DLD1 (cell line): ENCODE data around the gene COPB2.
"Not testable (repeated sequence)": the region's sequence is repeated elsewhere in the genome, so short reads cannot be mapped to it uniquely, and the experiment has no call there.

Source experiments
- in situ Hi-C: cut with HindIII; loops from 2 replicates; pipeline ENCODE4 v1.10.0; 2017; ENCODE audit warnings: low sequenced_read_pairs

The COPB2 gene

DNA sequence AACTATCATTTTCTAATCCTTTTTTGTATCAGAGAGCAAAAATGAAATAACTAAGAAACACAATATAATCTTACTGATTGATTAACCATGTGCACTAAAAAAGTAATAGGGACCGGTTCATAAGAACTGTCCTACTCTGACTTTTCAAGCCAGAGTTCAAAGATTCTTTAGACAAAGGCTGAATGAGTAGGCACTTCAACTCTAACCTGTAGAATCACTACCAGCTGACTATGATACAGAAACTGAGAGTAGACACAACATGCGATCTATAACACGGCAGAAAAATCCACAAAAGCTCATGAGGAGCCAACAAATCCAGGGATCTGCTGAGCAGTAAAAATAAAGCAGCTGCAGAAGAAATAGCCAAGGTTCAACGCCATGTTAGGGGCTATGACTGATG lies 8.9 kb downstream of the COPB2 start:
- in situ Hi-C loops: no loop called here

DNA sequence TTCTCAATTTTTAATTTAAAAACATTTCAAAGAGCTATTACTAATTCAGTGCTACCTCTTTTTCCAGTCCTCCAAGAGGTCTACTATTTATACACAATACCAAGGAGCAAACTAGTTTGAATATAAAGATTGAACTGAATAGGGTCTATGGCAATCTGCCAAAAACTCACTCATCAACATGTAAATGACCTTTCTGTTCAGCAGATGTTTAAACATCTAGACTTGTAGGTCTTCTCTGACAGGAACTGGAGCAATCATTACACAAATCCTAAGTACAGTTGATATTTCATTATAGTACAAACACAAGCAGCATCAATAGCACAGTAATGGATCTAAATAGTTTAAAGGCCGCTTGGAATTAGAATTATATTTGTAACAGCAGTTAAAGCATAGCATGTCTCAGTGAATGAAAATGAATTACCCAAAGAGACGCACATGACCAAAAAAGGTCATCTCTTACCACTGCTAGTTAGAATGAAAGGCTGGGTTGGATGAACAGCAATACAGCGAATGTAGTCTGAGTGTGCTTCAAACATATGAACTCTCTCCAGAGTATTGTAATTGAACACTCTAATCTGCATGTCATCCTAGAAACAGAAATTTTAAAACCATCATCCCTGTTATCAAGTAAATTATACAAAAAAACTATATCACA lies 10.7 kb downstream of the COPB2 start:
- in situ Hi-C loops: no loop called here

DNA sequence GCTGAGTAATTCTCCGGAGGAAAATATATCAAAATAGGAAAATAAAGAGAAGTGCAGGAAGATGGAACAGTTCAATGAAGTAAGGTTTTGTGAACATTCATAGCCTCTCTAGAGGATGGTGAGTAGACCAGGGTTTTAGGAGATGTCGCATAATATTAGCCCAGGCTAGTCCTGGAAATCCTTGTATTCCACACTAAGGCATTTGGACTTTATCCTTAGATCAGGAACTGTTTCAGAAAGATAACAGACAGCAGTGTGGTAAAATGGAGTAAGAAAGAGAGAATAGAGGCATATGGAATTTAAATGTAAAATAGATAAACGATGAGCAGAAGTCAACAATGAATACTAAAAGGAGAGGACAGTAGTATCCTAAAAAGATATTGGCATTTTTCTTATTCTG lies 12.1 kb downstream of the COPB2 start:
- in situ Hi-C loops: no loop called here

DNA sequence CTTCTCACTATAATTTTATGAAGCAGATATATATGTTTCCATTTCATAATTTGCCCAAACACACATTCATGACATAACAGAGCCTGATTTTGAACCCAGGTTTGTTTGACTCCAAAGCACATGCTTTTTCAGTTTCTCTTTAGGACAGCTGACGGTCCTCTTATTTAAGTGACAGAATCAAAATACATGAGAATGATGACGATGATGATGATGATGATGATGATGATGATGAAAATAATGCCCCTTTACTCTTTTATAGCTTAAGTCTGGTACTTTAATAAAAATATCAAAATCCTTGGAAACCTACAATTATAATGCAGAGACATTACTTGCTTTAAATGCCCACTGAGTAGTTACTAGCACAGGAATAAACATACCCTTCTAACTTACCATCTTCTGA lies 15.3 kb downstream of the COPB2 start:
- in situ Hi-C loops: no loop called here

DNA sequence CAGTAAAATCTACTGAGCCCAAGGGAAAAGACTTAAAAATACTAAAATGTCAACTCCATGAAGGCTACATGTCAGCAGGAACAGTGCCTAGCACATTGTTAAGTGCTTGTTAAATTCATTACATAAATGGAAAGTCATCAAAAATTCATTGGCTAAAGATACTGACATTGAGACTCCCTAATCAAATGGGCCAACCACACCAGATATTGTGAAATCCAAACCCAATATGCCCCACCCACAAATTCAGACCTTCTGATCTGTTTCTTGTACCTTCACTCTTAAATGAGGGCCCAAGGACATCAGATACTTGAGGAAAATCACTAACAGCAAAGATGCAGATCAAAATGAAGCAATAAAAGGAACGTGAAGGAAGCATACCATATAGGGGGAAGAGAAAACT lies 24.9 kb downstream of the COPB2 start:
- in situ Hi-C loops: no loop called here

DNA sequence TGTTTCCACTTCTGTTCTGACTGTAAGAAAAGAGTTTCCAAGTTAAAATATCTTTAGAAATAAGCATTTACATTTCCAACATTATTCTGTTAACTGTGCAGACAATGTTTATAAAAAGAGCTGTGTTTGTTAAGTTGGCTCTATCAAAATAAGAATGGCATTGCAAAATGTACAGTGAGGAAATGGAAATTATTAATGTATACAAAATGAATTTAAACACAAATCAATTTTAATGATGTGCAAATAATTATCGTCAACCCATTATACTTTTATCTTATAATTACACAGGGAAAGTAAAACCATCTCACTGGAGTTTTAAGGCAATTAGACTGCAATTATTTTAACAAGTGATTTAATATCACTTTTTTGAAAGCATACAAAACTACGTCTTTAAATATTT lies 28.2 kb downstream of the COPB2 start:
- in situ Hi-C loops: no loop called here

DNA sequence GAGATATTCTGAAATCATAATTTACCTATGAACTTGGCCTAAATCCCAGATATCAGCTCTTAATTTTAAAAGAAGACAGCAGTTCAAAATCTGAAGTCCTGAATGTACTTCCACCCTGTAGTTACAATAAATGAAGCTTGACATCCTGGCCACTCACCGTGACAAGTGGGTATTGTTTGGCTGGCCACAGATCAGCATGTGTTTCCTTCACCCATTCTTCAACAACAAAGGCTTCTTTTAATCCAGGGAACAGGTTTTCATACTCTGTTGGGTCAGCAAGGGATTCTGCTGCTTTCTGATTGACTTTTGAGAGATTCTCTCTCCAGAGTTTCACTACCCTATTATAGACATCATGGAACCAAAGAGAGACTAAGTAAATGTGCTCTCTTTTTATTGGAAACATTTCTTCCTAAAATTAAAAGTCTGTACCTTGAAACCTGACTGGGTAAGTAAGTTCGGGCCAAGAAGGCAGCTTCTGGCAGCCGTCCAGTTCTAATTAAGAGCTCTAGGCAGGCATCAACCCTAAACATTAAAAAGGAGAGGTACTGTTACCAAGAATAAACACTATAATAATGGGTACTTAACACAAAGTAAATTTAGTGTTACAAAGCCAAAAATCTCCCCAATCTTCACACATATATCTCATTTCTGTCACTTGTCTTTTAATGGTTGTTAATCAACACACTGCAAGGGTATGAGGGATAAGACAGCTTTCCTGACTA lies 30.4 kb downstream of the COPB2 start:
- in situ Hi-C loops: no loop called here

DNA sequence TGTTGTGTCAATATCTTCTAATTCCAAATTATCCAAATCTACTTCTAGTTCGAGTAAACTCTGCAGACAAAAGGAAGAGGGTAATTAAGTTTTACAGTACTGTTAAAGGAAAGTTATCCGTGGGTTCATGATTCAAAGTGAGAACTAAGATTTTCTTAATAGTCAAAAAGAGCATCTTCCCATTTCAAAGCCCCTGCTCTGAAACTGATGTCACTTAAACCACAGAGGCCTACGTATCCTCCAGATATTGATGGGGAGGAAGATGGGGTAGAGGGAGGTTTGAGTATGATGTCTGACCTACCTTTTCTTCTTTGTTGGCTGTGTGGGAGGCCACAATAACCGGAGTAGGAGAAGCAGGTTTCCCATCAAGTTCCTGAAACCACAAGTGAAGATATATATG lies 31.5 kb downstream of the COPB2 start:
- in situ Hi-C loops: no loop called here

DNA sequence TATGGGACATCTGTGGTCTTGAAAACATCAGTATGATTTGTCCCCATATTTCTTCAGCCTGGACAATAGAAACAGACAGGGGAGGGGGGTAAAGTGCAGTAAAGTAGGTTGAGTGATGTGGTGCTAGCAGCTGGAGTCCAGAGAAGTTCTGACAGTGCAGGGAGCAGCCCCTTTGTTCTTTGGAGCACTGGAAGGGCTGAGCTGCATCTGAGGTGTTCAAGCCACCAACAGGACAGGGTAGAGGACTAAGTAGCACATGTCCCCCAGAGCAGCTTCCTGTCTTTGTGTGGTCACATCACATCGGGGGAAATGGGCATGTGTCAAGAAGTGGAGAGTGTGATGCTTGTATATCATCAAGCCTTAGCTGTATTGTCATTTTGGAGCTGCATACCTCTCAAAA lies 33.6 kb downstream of the COPB2 start:
- in situ Hi-C loops: no loop called here

DNA sequence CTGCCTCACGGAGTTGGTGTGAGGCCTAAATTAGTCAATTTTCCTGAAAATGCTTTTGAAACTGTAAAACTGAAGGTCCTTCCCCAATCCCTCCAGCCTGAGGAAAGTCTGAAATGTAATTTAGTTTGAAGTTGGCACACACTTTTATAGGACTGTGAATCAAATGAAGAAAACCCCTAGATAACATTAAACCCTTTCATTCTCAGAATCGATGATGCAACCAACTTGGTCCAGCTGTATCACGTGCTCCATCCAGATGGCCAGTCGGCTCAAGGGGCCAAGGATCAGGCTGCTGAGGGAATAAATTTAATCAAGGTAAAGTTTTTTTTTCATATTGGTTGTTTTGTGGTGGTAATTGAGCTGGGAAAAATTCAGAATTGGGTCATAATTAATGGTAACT lies 34.0 kb downstream of the COPB2 start:
- in situ Hi-C loops: no loop called here

DNA sequence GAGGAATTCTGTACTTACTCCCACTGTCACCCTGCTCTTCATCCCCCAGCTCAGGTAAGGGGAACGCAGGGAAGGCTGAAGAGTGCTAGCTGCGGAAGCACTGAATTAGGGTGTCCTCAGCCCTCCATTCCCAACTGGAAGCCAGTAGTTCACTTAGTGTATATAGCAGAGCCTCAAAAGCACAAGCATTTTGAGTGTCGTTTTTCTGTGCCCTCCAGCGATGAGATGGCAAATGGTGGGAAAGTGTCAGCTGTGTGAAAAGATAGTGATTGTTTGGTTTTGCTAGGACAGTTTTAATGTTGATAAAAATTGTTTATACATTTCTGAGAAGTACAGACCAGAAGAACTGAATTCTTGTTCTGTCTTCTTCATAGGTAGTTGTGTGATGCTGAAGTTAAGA lies 34.8 kb downstream of the COPB2 start:
- in situ Hi-C loops: no loop called here

DNA sequence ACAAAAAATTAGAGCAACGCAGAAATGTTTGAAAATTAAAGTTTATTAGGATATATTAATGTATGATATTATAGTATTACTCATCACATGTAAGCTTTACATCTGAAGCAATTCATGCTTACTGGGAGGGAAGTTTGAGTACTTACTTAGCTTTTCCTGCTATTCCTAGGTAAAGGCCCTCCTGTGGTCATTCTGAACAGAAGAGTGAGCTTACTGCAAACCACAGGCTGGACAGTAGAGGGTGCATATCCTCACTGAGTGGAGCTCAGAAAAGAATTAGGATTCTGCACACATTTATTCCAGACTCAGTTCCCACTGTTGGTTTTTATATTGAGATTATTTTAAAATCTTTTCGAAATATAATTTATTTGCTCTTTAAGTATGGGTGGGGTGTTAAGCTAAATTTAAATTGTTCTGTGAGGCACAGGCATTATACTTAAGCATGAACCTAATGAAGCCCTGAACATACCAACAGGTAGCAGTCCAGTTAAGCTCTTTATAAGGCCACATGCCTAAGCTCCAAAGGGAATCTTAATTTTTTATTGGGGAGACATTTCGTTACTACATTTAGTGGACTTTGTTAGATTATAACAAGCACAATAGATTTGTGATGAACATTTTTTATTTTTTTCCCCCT lies 35.4 kb downstream of the COPB2 start:
- in situ Hi-C loops: no loop called here

DNA sequence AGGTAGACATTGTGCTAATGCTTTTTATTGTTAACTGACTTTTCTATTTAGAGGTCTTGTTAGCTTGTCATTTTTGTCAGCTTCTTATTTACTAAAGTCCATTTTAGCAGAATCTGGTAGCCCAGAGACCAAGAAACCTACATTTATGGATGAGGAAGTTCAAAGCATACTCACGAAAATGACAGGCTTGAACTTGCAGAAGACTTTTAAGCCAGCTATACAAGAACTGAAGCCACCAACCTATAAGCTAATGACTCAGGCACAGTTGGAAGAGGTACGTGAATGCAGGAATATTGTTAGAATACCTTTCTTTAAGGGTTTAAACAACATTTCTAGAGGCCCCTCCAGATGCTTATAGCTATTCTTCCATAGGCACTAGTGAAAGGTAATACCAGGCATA lies 42.7 kb downstream of the COPB2 start:
- in situ Hi-C loops: no loop called here

DNA sequence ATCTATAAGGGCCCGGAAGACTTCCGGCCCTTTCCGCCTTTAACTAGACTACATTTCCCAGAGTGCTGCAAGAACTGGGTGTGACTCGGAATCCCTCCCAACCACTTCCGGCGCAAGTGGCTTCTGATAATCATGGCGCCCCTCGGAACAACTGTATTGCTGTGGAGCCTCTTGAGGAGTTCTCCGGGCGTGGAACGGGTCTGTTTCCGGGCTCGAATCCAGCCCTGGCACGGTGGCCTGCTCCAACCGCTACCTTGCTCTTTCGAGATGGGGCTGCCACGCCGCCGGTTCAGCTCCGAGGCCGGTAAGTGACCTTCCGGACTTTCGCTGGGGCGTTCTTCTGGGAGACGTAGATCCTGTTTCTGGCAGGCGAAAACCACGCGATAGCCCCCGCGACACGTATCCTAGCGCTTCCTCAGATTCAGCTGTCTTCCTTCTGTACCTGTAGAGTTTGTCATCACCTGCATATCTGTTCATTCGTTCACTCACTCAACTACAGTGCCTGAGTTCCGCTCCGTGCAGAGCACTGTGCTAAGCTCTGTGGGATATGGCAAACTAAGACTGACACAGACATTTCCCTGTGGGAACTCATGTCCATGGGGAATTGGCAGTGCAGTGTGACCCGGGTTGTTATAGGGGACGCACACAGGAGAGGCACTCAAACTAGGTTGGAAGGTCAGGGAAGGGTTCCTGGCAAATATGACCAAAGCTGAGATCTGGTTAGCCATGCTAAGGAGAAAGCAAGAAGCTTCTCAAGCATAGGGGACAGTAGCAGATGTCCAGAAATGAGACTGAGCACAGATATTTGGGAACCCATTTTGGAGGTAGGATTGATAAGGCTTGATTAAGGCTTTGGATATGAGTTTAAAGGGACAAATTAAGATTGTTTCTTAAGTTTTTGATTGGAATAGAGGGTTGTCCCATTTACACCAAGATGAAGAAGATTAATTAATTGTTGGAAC lies 45.3 kb downstream of the COPB2 start, which contains the start of gene MRPS22:
Gene MRPS22, plus strand, starts transcription at position 126 of the 962 bp plus-strand sequence. Its CDS starts 7 bp downstream, at position 133.
- in situ Hi-C loops: no loop called here

DNA sequence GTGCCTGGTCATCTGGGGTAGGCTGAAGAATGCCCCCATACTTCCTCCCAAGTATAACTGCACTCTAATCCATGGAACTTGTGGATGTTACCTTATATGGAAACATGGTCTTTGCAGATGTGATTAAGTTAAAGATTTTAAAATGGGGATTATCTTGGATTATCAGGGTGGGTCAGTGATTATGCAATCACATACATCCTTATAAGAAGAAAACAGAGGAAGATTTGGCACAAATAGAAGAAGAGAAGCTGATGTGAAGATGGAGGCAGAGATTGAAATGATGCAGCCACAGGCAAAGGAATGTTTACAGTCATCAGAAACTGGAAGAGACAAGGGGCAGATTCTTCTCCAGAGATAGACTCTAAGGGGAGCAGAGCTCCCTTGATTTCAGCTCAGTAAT lies 47.4 kb downstream of the COPB2 start:
- in situ Hi-C loops: no loop called here

DNA sequence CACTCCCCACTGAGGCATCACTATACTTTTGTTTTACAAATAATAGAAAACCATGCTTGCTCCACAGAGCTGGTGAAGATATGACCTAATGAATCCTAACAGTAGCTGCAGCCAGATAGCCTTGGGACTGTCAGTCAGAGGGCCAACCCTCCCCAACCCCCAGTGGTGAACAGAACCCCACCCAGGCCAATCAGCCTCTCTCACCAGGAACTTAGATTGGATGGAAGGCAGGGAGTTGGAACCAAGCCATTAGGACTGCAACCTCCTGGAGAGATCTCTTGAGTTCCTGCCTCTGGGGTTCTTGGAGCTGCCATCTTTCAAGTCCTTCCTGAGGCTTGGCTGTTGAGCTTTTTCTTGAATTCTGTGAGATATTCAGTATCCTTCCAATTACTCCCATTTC lies 48.7 kb downstream of the COPB2 start:
- in situ Hi-C loops: no loop called here

DNA sequence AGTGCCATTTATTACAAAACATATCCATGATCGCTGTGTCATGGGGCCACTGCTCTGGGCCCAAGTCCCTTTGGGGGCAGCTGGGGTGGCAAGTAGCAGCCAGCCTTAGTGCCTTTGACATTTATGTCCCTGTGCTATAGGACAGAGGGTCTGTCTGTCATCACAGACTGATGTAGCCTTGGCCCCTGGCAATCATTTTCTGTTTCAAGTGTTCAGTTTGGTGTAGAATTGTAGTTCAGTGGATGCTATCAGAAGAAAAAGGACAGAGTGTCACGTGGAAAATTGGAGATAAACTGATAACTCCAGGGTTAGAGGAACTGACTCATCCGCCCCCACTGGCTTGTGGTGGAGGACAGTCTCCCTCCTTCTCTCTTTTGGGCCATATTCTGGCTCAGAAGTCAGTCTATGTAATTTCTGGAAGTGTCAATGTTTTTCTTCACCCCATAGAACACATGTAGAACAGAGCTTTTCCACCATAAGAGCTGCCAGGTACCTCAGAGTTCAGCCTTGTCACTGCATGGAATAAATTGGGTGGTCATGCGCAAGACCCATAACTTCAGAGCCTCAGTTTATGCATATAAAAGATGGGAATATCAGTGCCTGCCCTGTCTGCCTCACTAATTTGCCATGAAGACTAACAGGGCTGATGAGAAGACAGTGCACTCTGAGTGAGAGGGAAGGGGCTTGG lies 50.1 kb downstream of the COPB2 start:
- in situ Hi-C loops: no loop called here

DNA sequence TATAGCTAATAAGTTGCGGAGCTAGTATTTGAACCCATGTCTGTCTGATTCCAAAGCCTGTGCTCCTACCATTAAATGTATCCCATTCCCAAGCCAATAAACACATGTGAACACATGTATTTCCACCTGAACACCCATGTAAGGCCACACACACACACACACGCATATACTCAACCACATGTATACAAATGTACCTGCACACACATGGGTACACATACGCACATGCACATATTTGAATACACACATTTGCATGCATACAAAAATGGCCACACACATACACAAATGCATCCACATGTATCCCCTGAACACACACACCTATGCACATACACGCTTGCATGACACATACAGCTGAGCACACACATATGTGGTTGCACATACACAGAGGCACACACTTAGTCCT lies 51.0 kb downstream of the COPB2 start:
- in situ Hi-C loops: no loop called here

DNA sequence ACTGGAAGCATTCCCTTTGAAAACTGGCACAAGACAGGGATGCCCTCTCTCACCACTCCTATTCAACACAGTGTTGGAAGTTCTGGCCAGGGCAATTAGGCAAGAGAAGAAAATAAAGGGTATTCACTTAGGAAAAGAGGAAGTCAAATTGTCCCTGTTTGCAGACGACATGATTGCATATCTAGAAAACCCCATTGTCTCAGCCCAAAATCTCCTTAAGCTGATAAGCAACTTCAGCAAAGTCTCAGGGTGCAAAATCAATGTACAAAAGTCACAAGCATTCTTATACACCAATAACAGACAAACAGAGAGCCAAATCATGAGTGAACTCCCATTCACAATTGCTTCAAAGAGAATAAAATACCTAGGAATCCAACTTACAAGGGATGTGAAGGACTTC lies 54.8 kb downstream of the COPB2 start:
- in situ Hi-C loops: not testable (repeated sequence)

DNA sequence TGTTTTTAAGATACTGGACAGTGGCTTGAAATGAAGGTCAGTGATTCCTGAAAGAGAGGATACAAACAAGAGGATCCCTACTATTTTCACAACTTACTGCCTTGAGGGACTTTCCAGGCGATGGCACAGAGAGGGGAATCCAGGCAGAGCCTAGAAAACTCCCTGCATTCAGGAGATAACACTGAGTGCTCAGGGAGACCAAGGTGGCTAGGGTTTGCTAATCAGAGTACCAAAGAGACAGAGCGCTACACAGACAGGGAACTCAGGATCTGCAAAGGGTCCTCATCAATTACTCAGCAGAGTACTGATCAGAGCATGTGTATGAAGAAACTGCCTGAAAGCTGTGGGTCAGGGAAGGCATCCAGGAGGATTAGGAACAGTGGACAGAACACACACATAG lies 57.4 kb downstream of the COPB2 start:
- in situ Hi-C loops: no loop called here
